ENCODE results near the gene PSMA3.

DNA sequence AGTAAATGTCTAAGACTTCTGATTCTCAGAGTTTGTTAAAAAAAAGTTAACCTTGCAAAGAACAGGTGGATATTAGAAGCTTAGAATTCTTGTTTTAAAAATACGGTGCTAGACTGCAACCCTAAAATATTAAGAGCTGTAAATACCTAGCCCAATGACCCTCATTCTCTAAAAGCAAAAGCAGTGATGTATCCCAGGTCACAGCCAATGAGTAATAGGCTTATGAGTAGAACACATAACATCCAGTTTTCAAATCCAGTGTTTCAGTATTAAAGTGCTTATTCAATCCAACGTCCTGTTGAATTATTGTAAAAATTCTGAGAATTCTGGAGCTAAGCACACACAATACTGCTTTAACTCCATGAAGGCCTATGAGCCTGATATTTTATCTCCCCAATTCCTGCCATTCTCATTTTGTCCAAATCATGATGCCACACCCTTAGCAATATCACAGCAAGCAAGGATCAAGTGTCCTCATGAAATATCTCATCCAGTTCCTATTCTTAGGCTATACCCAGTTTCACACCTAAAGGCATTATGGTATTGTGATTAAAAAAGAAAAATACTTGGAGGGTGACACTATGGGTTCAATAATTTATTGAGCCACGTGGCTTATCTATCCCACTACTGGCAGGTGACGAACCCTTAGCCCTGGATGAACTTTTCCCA, 38.4 kb downstream of the PSMA3 start:
- no peak for TF ChIP-seq POLR2A (IDR thresholded peaks at IDR 0.05)
- TF ChIP-seq CTCF (IDR thresholded peaks at IDR 0.05), result no peak
- no peak for TF ChIP-seq EP300 (IDR thresholded peaks at IDR 0.05)
- TF ChIP-seq POLR2AphosphoS5 (IDR thresholded peaks at IDR 0.05), result no peak
